ENCODE results near the gene APOA1. TPM values are rescaled to one million over a fixed set of nuclear protein-coding genes. Genes with fewer than 3 reads are reported as not detected.
"Not testable (repeated sequence)": the region's sequence is repeated elsewhere in the genome, so short reads cannot be mapped to it uniquely, and the experiment has no call there.

The APOA1 gene
- total RNA-seq, 2 experiments from 2014 or later: 0.47 to 0.77 TPM

GRCh38 chr11:116836632-116836991, 810 bp downstream of the APOA1 start:
- H3K27ac Mint-ChIP-seq: no peak overlapping the region
- POLR2A ChIA-PET: interaction anchor here (1.3 to 2.8 kb wide), 8 partner anchors 16 to 342 kb away, joined by 4 to 76 read pairs (median 11); partner anchors contain the start of genes APOA5, BUD13, PAFAH1B2 and SIDT2
- no peak for DNase-seq
- no peak for TF ChIP-seq CTCF (IDR thresholded peaks at IDR 0.05)
- no peak overlapping the region for H3K4me3 Mint-ChIP-seq
- Histone ChIP-seq H3K4me1 (ENCODE audit: insufficient read depth, low read length) (peaks cover 18% of the 10 kb centered on the region), H3K27me3 (ENCODE audit: control insufficient read depth in 1 of 2, insufficient read depth in 2 of 2, low read length in 2 of 2) (no peaks in the 10 kb centered on the region), H3K4me3 (ENCODE audit: low read length) (no peak overlapping the region), H3K36me3 (ENCODE audit: insufficient read depth, low read length) (no peaks in the 10 kb centered on the region), H3K27ac (ENCODE audit: low read depth in 1 of 2, low read length in 2 of 2) (no peak overlapping the region), H3K9me3 (ENCODE audit: control insufficient read depth in 1 of 2, insufficient read depth in 1 of 2, low read length in 2 of 2) (no peaks in the 10 kb centered on the region)
- ATAC-seq (ENCODE audit: poor library complexity): no peak
- H3K36me3 Mint-ChIP-seq (ENCODE audit: low read depth): no peaks in the 10 kb centered on the region
- H3K9me3 Mint-ChIP-seq: no peaks in the 10 kb centered on the region
- CTCF ChIA-PET: interaction anchor here (0.8 to 1.6 kb wide), 10 partner anchors 14 to 280 kb away, joined by 3 to 11 read pairs (median 6); partner anchors contain the start of genes APOA4, APOA5 and ZPR1
- intact Hi-C loops (cut with DNase I, micrococcal nuclease): loop anchor here (1.0 to 5.0 kb wide), 3 partner anchors 14 to 104 kb away; partner anchors contain the start of gene APOA5 (in 2 of the 2)
- H3K27me3 Mint-ChIP-seq: no peaks in the 10 kb centered on the region
- H3K4me1 Mint-ChIP-seq (ENCODE audit: low read depth): peaks cover 12% of the 10 kb centered on the region

GRCh38 chr11:116835791-116836631, 1.4 kb downstream of the APOA1 start:
- ATAC-seq (ENCODE audit: poor library complexity) (peak; percentile 97), DNase-seq (peak; percentile 69 to 92 (median 78))
- H3K27me3 Mint-ChIP-seq: no peaks in the 10 kb centered on the region
- no peak overlapping the region for H3K27ac ChIP-seq (ENCODE audit: low read depth in 1 of 2, low read length in 2 of 2)
- peak; percentile 70 for TF ChIP-seq CTCF (IDR thresholded peaks at IDR 0.05)
- no peaks in the 10 kb centered on the region for H3K9me3 ChIP-seq (ENCODE audit: control insufficient read depth in 1 of 2, insufficient read depth in 1 of 2, low read length in 2 of 2)
- no peaks in the 10 kb centered on the region for H3K36me3 Mint-ChIP-seq (ENCODE audit: low read depth)
- intact Hi-C loops (cut with DNase I, micrococcal nuclease): loop anchor here (1.0 to 5.0 kb wide), 3 partner anchors 15 to 104 kb away; partner anchors contain the start of gene APOA5 (in 2 of the 2)
- CTCF ChIA-PET: interaction anchor here (0.6 to 1.6 kb wide), 16 partner anchors 14 to 390 kb away, joined by 3 to 11 read pairs (median 4); partner anchors contain the start of genes APOA4, APOA5 and ZPR1
- no peaks in the 10 kb centered on the region for H3K36me3 ChIP-seq (ENCODE audit: insufficient read depth, low read length)
- no peaks in the 10 kb centered on the region for H3K9me3 Mint-ChIP-seq
- H3K27ac Mint-ChIP-seq: peak overlapping the region; percentile 58
- peak overlapping the region; percentile 63 for H3K4me3 ChIP-seq (ENCODE audit: low read length)
- H3K4me3 Mint-ChIP-seq: peak overlapping the region; percentile 84
- no peaks in the 10 kb centered on the region for H3K27me3 ChIP-seq (ENCODE audit: control insufficient read depth in 1 of 2, insufficient read depth in 2 of 2, low read length in 2 of 2)
- peaks cover 12% of the 10 kb centered on the region for H3K4me1 Mint-ChIP-seq (ENCODE audit: low read depth)
- POLR2A ChIA-PET: interaction anchor here (0.6 to 2.8 kb wide), 19 partner anchors 9 to 400 kb away, joined by 3 to 76 read pairs (median 4); partner anchors contain the start of genes APOA5, BUD13, PAFAH1B2 and PCSK7
- peaks cover 18% of the 10 kb centered on the region for H3K4me1 ChIP-seq (ENCODE audit: insufficient read depth, low read length)

GRCh38 chr11:116835042-116835772, 2.2 kb downstream of the APOA1 start:
- ATAC-seq (ENCODE audit: poor library complexity): no peak
- ChIA-PET POLR2A (interaction anchor here (0.6 to 2.8 kb wide), 18 partner anchors 8 to 396 kb away, joined by 3 to 76 read pairs (median 4); partner anchors contain the start of genes APOA5, BUD13, PAFAH1B2 and PCSK7), CTCF (interaction anchor here (0.6 to 1.6 kb wide), 14 partner anchors 12 to 391 kb away, joined by 3 to 11 read pairs (median 5); partner anchors contain the start of genes APOA4 and APOA5)
- Mint-ChIP-seq H3K27ac (no peak overlapping the region), H3K4me1 (ENCODE audit: low read depth) (peaks cover 12% of the 10 kb centered on the region), H3K4me3 (peak overlapping the region; percentile 84), H3K9me3 (no peaks in the 10 kb centered on the region), H3K27me3 (no peaks in the 10 kb centered on the region), H3K36me3 (ENCODE audit: low read depth) (no peaks in the 10 kb centered on the region)
- Histone ChIP-seq H3K4me1 (ENCODE audit: insufficient read depth, low read length) (peaks cover 18% of the 10 kb centered on the region), H3K27me3 (ENCODE audit: control insufficient read depth in 1 of 2, insufficient read depth in 2 of 2, low read length in 2 of 2) (no peaks in the 10 kb centered on the region), H3K36me3 (ENCODE audit: insufficient read depth, low read length) (no peaks in the 10 kb centered on the region), H3K27ac (ENCODE audit: low read depth in 1 of 2, low read length in 2 of 2) (no peak overlapping the region), H3K4me3 (ENCODE audit: low read length) (peak overlapping the region; percentile 63), H3K9me3 (ENCODE audit: control insufficient read depth in 1 of 2, insufficient read depth in 1 of 2, low read length in 2 of 2) (no peaks in the 10 kb centered on the region)
- DNase-seq: no peak
- intact Hi-C loops (cut with DNase I, micrococcal nuclease): loop anchor here in 1 of 2 experiments (5.0 kb wide), 1 partner anchor 103 kb away; no protein-coding TSS in a partner anchor
- no peak for TF ChIP-seq CTCF (IDR thresholded peaks at IDR 0.05)

- ChIA-PET CTCF (interaction anchor here (0.6 to 0.7 kb wide), 2 partner anchors 12 to 342 kb away, joined by 3 read pairs; partner anchors contain the start of gene APOA4), POLR2A (interaction anchor here (1.8 to 2.3 kb wide), 3 partner anchors 19 to 47 kb away, joined by 8 to 20 read pairs (median 18); partner anchors contain the start of genes APOA5 and ZPR1)
- not testable (repeated sequence) for H3K9me3 Mint-ChIP-seq; H3K27me3 Mint-ChIP-seq; H3K4me3 ChIP-seq (ENCODE audit: low read length); H3K27ac Mint-ChIP-seq; H3K36me3 Mint-ChIP-seq (ENCODE audit: low read depth); DNase-seq; H3K36me3 ChIP-seq (ENCODE audit: insufficient read depth, low read length); H3K27ac ChIP-seq (ENCODE audit: low read depth in 1 of 2, low read length in 2 of 2); H3K9me3 ChIP-seq (ENCODE audit: control insufficient read depth in 1 of 2, insufficient read depth in 1 of 2, low read length in 2 of 2); ATAC-seq (ENCODE audit: poor library complexity); H3K27me3 ChIP-seq (ENCODE audit: control insufficient read depth in 1 of 2, insufficient read depth in 2 of 2, low read length in 2 of 2)
- H3K4me1 ChIP-seq (ENCODE audit: insufficient read depth, low read length): peaks cover 18% of the 10 kb centered on the region
- Mint-ChIP-seq H3K4me1 (ENCODE audit: low read depth) (peaks cover 12% of the 10 kb centered on the region), H3K4me3 (peak overlapping the region; percentile 68)
- intact Hi-C loops (cut with DNase I, micrococcal nuclease): loop anchor here in 1 of 2 experiments (5.0 kb wide), 1 partner anchor 102 kb away; no protein-coding TSS in a partner anchor
These were observed 2.8 kb downstream of the APOA1 start for GRCh38 chr11:116834535-116835041.

Data from CD4-positive, alpha-beta T cell (primary cell).